Activated CD4-positive, CD25-positive, alpha-beta regulatory T cell (primary cell): Measurements from ENCODE around the gene ABCB11.
"Not testable (repeated sequence)": the region's sequence is repeated elsewhere in the genome, so short reads cannot be mapped to it uniquely, and the experiment has no call there.

ENCODE experiments used
- DNase-seq, 4 experiments: peaks; one replicate each; lab custom pipeline; 2025; lab: John Stamatoyannopoulos, UW

Gene ABCB11

GRCh38 chr2:169042856-169043255 lies 11.7 kb upstream of the ABCB11 start:
- DNase-seq, result no peak

- DNase-seq, result no peak
Measured at GRCh38 chr2:169041594-169041993, 10.5 kb upstream of the ABCB11 start.

- no peak for DNase-seq
Measured at GRCh38 chr2:169039702-169040101, 8.6 kb upstream of the ABCB11 start.

- DNase-seq, result no peak
Measured at GRCh38 chr2:169038338-169038757, 7.2 kb upstream of the ABCB11 start.

GRCh38 chr2:169036736-169037440 lies 5.8 kb upstream of the ABCB11 start:
- no peak for DNase-seq

GRCh38 chr2:169035887-169036286 lies 4.8 kb upstream of the ABCB11 start:
- no peak for DNase-seq

GRCh38 chr2:169034984-169035544 lies 3.9 kb upstream of the ABCB11 start:
- DNase-seq, result no peak

- no peak for DNase-seq
Measured at GRCh38 chr2:169034256-169034655, 3.1 kb upstream of the ABCB11 start.

- DNase-seq, result no peak
Measured at GRCh38 chr2:169029341-169029740, 1.8 kb downstream of the ABCB11 start.

- no peak for DNase-seq
Measured at GRCh38 chr2:169027234-169027633, 3.9 kb downstream of the ABCB11 start.

- no peak for DNase-seq
Measured at GRCh38 chr2:169026056-169026455, 5.1 kb downstream of the ABCB11 start.

GRCh38 chr2:169023161-169023560 lies 8.0 kb downstream of the ABCB11 start:
- DNase-seq, result no peak

- DNase-seq, result no peak
Measured at GRCh38 chr2:169018390-169018789, 12.7 kb downstream of the ABCB11 start.

- DNase-seq, result no peak
Measured at GRCh38 chr2:169015943-169016342, 15.2 kb downstream of the ABCB11 start.

GRCh38 chr2:169014780-169015179 lies 16.3 kb downstream of the ABCB11 start:
- no peak for DNase-seq

GRCh38 chr2:169013628-169014026 lies 17.5 kb downstream of the ABCB11 start:
- no peak for DNase-seq

GRCh38 chr2:169012812-169013627 lies 18.1 kb downstream of the ABCB11 start:
- no peak for DNase-seq

GRCh38 chr2:169012191-169012792 lies 18.8 kb downstream of the ABCB11 start:
- not testable (repeated sequence) for DNase-seq

- DNase-seq, result no peak
Measured at GRCh38 chr2:169011698-169012097, 19.4 kb downstream of the ABCB11 start.

- DNase-seq, result no peak
Measured at GRCh38 chr2:169010633-169011460, 20.3 kb downstream of the ABCB11 start.

GRCh38 chr2:169009865-169010579 lies 21.1 kb downstream of the ABCB11 start:
- DNase-seq, result no peak
